SW480 (cell line): Measurements from ENCODE around the gene KATNAL1.
A peak's percentile ranks its signal among the peaks of the same experiment; 100 is the strongest.
"Not testable (repeated sequence)": the region's sequence is repeated elsewhere in the genome, so short reads cannot be mapped to it uniquely, and the experiment has no call there.

Source experiments
- DNase-seq: peaks from one replicate; pipeline ENCODE4 v3.0.0-alpha.2; 2016; ENCODE audit warnings: low spot score

The KATNAL1 gene

DNA sequence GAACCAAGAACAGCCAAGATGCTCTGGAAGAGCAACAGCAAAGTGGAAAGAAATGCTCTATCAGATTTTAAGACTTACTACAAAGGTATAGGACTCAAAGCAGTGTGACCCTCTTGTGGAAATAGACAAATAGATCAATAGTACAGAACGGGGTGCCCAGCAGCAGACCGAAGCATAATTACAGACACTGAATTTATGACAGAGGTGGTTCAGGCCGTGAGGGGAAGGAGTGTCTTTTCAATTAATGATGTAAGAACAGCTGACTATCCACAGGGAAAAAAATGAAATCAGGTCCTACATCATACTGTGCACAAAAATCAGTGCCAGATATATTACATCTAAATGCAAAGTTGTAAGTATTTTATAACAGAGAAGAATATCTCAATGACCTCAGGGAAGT is 95.6 kb downstream of the KATNAL1 start:
- DNase-seq = no peak

GRCh38 chr13:30204564-30204963 is 102.8 kb downstream of the KATNAL1 start:
- DNase-seq = no peak

GRCh38 chr13:30196025-30196424 is 111.3 kb downstream of the KATNAL1 start:
- DNase-seq = no peak

- DNase-seq = no peak
Observed at GRCh38 chr13:30194906-30195305, 112.4 kb downstream of the KATNAL1 start.

- no peak for DNase-seq
Observed at GRCh38 chr13:30193279-30194234, 113.8 kb downstream of the KATNAL1 start.

DNA sequence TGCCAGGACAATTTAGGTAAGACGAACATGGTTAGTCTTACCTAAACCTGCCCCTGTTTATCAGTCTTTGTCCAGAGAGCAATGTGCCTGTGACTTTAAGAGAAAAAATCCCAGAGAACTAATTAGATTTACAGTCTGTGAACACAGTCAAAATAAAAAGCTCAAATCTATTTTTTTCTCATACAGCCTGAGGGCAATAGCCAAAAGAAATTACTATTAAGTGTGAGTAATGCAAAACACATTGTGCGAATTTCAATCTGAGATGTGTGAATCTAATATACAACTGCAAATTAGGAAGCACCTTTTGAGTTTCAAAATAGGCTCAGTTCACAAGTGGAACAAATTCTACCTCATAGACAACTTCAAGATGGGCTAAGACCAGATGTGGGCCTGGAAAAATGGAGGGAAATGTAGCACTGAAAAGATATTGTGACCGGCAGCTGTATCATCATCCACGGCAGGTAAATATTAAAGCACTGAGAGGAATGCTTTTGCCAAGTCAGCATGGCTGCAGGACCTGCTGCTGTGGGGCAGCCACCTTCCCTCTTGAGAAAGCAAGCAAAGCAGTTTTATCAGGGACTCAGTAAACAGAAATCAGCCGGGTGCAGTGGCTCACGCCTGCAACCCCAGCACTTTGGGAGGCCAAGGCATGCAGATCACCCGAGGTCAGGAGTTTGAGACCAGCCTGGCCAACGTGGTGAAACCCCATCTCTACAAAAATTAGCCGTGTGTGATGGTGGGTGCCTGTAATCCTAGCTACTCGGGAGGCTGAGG is 114.8 kb downstream of the KATNAL1 start:
- no peak for DNase-seq

DNA sequence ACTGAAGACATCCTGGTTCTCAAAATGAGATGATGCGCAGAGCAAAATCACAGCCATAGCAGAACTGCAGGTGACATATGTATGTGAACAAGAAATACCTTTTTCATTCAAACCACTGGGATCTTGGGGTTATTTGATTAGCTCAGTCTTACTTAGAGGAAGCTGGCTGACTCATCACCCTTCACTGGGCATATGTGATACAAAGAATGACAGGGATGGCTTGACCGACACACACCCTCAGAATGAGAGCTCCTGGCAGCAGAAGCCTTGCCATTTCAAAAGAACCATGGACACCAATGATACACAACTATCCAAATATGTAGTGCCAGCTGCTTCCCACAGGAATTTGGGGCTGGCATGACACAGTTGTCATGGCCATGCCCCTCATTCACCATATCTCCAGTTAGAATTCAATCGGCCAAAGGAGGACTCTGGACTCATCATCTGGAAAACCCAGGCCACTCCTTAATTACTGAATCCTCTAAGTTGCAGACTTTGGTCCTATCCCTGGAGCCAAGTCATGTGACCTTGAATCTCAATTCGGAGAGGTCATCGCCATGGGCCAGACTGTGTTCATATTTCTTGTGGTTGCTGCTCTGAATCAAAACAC is 115.8 kb downstream of the KATNAL1 start:
- peak; percentile 23 for DNase-seq

- DNase-seq = no peak
Observed at GRCh38 chr13:30186634-30187415, 120.5 kb downstream of the KATNAL1 start.

DNA sequence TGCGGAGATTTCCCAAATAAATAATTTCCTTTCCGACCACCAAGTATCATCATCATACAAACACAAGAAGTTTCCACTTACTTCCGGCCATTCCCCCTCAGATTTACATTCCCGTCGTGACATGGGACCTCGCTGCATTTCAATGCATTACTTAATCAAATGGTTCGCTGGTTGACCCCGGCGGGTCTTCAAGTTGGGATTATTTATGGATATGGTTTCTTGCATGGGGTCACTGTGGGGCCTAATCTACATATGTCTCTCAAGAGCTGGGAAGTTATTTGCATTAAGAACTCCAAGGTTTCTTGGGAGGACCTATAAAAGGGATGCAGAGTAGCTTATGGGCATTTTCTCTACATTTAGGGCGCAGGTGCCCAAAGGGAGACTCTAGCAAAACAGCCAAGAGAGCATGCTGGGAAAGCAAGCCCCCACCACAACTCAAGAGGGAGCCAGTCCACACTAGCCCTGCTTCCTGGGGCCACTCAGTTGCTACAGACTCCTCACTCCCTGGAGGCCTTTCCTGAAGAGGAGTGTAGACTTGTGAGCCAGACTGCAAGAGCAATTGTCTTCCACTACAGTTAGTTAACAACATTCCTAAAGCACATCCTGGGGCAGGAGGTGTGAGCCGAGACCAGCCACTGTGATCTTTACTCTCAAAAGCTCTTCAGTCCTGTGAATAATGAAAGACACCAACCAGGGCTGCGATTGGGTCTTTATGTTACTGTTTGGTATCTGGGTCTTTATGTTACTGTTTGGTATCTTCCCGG is 125.3 kb downstream of the KATNAL1 start:
- no peak for DNase-seq

- DNase-seq = no peak
Observed at GRCh38 chr13:30179597-30180276, 127.6 kb downstream of the KATNAL1 start.

- no peak for DNase-seq
Observed at GRCh38 chr13:30178976-30179375, 128.4 kb downstream of the KATNAL1 start.

GRCh38 chr13:30175166-30175565 is 132.2 kb downstream of the KATNAL1 start:
- no peak for DNase-seq

DNA sequence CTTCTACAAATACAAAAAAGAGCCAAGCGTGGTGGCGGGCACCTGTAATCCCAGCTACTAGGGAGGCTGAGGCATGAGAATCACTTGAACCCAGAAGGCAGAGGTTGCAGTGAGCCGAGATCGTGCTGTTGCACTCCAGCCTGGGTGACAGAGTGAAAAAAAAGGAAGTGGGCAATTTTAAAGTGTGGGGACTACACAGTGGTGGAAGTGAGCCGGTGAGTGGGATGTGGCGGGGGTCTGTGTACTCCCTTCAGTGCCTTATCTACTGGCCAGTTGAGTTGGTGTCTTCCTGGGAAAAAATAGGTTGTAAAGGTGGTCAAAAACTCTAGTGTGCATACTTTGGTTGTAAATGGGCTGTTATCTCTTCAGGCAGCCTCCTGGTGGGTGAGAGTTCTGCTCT is 133.1 kb downstream of the KATNAL1 start:
- DNase-seq = not testable (repeated sequence)

DNA sequence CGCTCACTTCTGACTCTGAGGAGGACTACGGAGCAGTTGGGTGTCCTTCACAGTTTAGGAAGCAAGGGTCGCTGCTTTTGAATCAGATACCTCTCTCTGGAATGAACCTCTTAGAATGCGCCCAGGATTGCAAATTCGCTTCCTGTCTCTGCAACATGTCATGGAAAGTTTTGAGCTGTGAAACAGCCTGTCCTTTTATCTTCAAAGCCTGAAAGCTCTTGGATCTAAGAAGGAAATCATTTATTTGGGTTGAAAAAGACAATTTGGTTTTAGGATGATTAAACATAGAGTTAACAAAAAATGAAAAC is 134.1 kb downstream of the KATNAL1 start:
- DNase-seq = no peak

DNA sequence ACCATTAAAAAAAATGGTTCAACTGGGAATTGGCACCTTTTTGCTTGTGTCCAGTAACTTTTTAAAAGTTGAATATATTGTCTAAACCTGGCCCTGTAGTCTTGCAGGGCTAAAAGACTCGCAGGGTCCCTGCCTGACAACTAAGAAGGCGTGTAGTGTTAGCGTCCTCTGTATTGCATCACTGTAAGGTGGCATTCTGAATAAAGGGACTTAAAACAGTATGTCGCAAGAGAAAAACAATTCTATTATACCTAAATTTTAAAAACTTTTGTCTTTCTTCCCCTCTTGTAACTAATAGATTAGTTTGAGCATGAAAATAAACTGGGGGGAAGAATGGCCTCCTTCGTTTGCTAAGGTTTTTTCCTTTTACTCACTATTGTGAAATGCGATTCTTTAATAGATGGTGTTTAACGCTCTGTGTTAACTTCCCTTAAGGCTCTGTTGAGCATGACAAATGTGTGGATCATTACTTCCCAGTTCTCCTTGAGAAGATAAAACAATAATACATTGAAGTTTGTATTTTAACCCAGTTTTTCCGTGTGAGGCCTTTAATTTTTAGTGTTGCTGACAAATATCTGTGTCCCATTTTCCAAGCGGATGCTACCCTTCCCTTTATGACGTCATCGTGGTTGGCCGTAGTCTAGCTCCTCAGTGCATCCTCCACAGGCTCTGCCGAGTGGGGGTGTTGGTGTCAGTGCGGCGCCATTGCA is 134.6 kb downstream of the KATNAL1 start:
- no peak for DNase-seq

GRCh38 chr13:30170569-30170968 is 136.8 kb downstream of the KATNAL1 start:
- DNase-seq = no peak

DNA sequence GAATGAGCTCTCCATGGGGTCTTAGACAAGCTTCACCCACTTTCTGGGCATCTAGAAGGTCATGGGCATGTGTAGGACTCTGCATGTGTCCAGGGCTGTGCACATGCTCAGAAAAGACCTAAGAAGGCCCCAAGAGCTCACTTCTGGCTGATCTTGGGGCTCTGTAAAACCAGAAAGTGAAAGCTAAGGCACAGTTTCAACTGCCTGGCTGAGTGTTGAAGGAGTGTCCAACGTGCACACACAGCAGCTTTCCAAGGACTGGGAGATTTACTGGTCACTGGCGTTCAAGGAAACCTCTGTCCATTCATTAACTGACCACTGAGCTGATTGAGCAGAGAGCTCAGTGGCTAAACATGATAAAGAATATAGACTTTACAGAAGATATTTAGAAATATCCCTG is 137.9 kb downstream of the KATNAL1 start:
- no peak for DNase-seq

- no peak for DNase-seq
Observed at GRCh38 chr13:30165796-30166195, 141.6 kb downstream of the KATNAL1 start.

DNA sequence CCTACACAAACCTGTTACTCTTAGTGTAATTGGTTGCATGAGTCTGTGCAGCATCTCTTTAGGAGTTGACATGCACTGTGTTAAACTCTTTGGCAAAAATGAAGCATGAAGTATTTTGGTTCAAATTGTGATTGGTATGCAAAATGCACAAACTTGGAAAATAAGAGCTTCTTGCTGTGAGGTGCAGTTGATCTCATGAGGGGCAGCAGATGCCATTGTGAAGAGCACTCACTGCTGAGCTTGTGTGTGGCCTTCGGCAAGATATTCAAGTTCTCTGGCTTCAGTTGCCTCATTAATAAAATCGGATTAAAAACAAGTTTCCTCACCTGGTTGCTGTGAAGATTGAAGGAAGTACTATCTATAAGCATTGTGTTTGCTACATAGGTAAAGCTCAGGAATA is 142.3 kb downstream of the KATNAL1 start:
- DNase-seq = no peak

GRCh38 chr13:30164146-30164545 is 143.2 kb downstream of the KATNAL1 start:
- DNase-seq = no peak
